ENCODE results near the gene PTGER4. TPM values are rescaled to one million over a fixed set of nuclear protein-coding genes. Genes with fewer than 3 reads are reported as not detected.
"Not testable (repeated sequence)": the region's sequence is repeated elsewhere in the genome, so short reads cannot be mapped to it uniquely, and the experiment has no call there.

Gene PTGER4
- total and polyA plus RNA-seq, 12 donors, result 2.0 to 20.3 (median 7.3) TPM

DNA sequence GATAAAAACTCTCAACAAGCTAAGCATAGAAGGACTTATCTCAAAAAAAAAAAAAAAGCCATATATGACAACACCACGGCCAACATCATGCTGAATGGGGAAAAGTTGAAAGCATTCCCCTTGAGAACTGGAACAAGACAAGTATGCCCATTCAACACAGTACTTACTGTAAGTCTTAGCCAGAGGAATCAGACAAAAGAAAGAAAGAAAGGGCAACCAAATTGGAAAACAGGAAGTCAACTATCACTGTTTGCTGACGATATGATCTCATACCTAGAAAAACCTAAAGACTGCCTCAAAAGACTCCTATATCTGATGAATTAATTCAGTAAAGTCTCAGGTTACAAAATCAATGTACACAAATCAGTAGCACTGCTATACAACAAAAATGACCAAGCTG, 24.6 kb upstream of the PTGER4 start:
- Histone ChIP-seq H3K4me3 (no peak overlapping the region), H3K9me3 (peaks cover 0 to 7% (median 0%) of the 10 kb centered on the region in 11 donors), H3K27me3 (no peaks in the 10 kb centered on the region), H3K36me3 (no peaks in the 10 kb centered on the region), H3K27ac (peak overlapping the region in 1 of 10 donors; percentile 54), H3K4me1 (peaks cover 0 to 24% (median 0%) of the 10 kb centered on the region in 9 donors)
- DNase-seq (no peak), ATAC-seq (no peak)
- TF ChIP-seq, protein P1, sequence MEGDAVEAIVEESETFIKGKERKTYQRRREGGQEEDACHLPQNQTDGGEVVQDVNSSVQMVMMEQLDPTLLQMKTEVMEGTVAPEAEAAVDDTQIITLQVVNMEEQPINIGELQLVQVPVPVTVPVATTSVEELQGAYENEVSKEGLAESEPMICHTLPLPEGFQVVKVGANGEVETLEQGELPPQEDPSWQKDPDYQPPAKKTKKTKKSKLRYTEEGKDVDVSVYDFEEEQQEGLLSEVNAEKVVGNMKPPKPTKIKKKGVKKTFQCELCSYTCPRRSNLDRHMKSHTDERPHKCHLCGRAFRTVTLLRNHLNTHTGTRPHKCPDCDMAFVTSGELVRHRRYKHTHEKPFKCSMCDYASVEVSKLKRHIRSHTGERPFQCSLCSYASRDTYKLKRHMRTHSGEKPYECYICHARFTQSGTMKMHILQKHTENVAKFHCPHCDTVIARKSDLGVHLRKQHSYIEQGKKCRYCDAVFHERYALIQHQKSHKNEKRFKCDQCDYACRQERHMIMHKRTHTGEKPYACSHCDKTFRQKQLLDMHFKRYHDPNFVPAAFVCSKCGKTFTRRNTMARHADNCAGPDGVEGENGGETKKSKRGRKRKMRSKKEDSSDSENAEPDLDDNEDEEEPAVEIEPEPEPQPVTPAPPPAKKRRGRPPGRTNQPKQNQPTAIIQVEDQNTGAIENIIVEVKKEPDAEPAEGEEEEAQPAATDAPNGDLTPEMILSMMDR (IDR thresholded peaks at IDR 0.05), result no peak
- WGBS, 2 donors, result 40 to 44% methylated on average over 2 of the region's 2 CpGs
- intact Hi-C loops (cut with DNase I), result no loop called here

DNA sequence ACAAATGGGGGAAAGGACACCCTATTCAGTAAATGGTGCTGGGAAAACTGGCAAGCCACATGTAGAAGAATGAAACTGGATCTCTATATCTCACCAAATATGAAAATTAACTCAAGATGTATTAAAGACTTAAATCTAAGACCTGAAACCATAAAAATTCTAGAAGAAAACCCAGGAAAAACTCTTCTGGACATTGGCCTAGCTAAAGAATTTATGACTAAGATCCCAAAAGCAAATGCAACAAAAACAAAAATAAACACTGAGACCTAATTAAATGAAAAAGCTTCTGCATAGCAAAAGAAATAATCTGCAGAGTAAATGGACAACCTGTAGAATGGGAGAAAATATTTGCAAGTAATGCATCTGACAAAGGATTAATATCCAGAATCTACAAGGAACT, 23.6 kb upstream of the PTGER4 start:
- H3K4me3 ChIP-seq; DNase-seq; H3K36me3 ChIP-seq; ATAC-seq; H3K27ac ChIP-seq; intact Hi-C loops (cut with DNase I); H3K9me3 ChIP-seq; H3K27me3 ChIP-seq: not testable (repeated sequence)
- peaks cover 0 to 24% (median 0%) of the 10 kb centered on the region in 9 donors for H3K4me1 ChIP-seq

DNA sequence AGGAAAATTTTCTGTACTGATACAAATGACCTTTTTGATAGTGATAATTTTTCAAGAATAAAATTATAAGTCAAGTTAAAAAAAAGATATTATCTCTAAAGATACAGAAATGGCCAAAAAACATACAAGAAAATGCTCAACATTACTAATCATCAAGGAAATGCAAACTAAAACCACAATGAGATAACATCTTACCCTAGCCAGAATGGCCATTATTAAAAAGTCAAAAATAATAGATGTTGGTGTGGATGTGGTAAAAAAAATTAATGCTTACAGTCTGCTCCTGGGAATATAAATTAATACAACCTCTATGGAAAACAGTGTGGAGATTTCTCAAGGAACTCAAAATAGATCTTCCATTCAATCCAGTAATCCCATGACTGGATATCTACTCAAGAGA, 22.9 kb upstream of the PTGER4 start:
- intact Hi-C loops (cut with DNase I), result no loop called here
- Histone ChIP-seq H3K9me3 (peaks cover 0 to 7% (median 0%) of the 10 kb centered on the region in 11 donors), H3K4me1 (peaks cover 0 to 24% (median 0%) of the 10 kb centered on the region in 9 donors), H3K27ac (no peak overlapping the region), H3K4me3 (no peak overlapping the region), H3K36me3 (no peaks in the 10 kb centered on the region), H3K27me3 (no peaks in the 10 kb centered on the region)
- DNase-seq (no peak), ATAC-seq (no peak)
- TF ChIP-seq, protein P1 (IDR thresholded peaks at IDR 0.05), result no peak

DNA sequence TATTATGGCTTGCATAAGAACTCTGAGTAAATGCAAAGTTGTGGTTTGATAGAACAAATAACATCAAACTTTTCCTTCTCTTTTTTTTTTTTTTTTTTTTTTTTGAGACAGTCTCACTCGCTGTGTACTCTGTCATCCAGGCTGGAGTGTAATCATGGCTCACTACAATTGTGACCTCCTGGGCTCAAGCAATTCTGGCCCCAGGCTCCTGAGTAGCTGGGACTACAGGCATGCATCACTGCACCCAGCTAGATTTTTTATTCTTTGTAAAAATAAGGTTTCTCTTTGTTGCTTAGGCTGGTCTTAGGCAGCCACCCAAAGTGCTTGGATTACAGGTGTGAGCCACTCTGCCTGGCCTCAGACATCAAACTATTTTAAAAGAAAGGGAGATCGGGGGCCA, 19.0 kb upstream of the PTGER4 start:
- DNase-seq (no peak), ATAC-seq (no peak)
- Histone ChIP-seq H3K27ac (no peak overlapping the region), H3K4me3 (no peak overlapping the region), H3K4me1 (peaks cover 0 to under 1% (median 0%) of the 10 kb centered on the region in 9 donors), H3K36me3 (no peaks in the 10 kb centered on the region), H3K9me3 (peaks cover 0 to 7% (median 0%) of the 10 kb centered on the region in 11 donors), H3K27me3 (no peaks in the 10 kb centered on the region)
- intact Hi-C loops (cut with DNase I), result no loop called here
- WGBS, 2 donors, result 79 to 98% methylated on average over 2 of the region's 2 CpGs
- TF ChIP-seq, protein P1 (IDR thresholded peaks at IDR 0.05), result no peak

DNA sequence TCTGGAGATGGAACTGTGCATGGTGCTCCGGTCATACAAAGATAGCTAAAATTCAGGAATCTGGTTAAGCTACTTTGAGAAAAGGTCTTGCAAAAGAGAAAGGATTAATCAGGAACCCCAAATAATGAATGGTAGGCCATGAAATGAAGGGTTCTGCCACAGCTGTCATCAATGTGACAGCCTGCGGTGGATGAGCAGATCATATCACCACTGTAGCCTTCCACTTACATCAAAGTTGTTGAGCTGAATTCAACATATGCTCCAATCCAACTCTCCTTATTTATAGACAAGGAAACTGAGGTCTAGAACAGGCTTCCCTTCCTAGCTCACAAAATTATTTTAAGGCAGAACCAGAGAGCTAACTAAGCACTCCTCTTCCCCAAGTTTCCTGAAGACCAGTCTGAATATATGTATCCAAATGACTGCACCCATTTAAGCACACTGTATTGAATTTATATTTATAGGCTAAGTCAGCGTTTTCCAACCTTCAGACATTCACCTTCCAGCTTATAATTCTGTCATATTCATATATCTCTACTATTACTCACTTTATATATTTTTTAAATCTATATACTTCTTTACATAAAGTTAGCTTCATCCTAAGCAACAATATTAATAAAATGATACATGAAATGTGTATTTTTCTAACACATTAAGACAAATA, 13.9 kb upstream of the PTGER4 start:
- ATAC-seq, result no peak

More for the DNA sequence above, 13.9 kb upstream of the PTGER4 start:
- intact Hi-C loops (cut with DNase I), result no loop called here
- WGBS, 2 donors, result 68 to 70% methylated on average over 3 of the region's 3 CpGs
- TF ChIP-seq, protein P1 (IDR thresholded peaks at IDR 0.05), result no peak
- no peak overlapping the region for H3K27ac ChIP-seq
- H3K4me1 ChIP-seq, result peaks cover 0 to 18% (median 0%) of the 10 kb centered on the region in 9 donors
- H3K36me3 ChIP-seq, result no peaks in the 10 kb centered on the region
- H3K27me3 ChIP-seq, result no peaks in the 10 kb centered on the region
- no peak overlapping the region for H3K4me3 ChIP-seq
- H3K9me3 ChIP-seq, result no peaks in the 10 kb centered on the region
- DNase-seq, result no peak

Measured in heart right ventricle (tissue), 16 donors.